OCI-LY3 (cell line): ENCODE measurements around the gene NLGN1.

Experiments
- EZH2phosphoT487 ChIP-seq: fragments of 200-600 bp; shearing (Covaris generic); IDR thresholded peaks from 2 replicates; pipeline ENCODE4 v1.6.1; 2018; ENCODE audit warnings: antibody characterized with exemption, mixed run types, low read depth
- TF ChIP-seq, protein P1 (sequence below): fragments of 200-600, 300-600 bp; sonication (generic); IDR thresholded peaks from 2 replicates; pipeline ENCODE4 v1.5.1; 2014; ENCODE audit warnings: antibody characterized with exemption, low read length, low read depth

DNA sequence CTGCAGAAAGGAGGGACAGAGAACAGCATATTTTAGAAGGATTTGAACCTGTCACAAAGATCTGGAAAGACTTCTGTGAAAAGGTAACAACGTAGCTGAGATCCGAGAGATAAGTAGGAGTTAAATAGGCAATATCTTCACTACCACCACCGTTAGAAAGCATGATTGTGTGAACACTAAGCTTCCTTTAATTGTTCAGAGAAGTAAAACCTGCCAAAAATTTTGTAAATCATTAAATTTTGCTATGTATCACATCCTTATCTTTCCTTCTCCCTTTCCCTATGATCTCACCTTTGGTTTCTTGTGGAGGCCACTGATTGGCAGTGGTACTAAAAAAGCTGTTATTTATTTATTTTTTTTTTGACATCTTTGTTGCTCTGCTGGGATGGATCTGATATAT is 346.9 kb downstream of the NLGN1 start:
- TF ChIP-seq, protein P1, sequence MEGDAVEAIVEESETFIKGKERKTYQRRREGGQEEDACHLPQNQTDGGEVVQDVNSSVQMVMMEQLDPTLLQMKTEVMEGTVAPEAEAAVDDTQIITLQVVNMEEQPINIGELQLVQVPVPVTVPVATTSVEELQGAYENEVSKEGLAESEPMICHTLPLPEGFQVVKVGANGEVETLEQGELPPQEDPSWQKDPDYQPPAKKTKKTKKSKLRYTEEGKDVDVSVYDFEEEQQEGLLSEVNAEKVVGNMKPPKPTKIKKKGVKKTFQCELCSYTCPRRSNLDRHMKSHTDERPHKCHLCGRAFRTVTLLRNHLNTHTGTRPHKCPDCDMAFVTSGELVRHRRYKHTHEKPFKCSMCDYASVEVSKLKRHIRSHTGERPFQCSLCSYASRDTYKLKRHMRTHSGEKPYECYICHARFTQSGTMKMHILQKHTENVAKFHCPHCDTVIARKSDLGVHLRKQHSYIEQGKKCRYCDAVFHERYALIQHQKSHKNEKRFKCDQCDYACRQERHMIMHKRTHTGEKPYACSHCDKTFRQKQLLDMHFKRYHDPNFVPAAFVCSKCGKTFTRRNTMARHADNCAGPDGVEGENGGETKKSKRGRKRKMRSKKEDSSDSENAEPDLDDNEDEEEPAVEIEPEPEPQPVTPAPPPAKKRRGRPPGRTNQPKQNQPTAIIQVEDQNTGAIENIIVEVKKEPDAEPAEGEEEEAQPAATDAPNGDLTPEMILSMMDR = no peak
- TF ChIP-seq EZH2phosphoT487 = no peak
